ENCODE measurements around the gene IQGAP3. TPM values are rescaled to one million over a fixed set of nuclear protein-coding genes. Genes with fewer than 3 reads are reported as not detected.
"Not testable (repeated sequence)": the region's sequence is repeated elsewhere in the genome, so short reads cannot be mapped to it uniquely, and the experiment has no call there.

The IQGAP3 gene
- polyA plus RNA-seq, 6 donors from 2014 or later = not detected

DNA sequence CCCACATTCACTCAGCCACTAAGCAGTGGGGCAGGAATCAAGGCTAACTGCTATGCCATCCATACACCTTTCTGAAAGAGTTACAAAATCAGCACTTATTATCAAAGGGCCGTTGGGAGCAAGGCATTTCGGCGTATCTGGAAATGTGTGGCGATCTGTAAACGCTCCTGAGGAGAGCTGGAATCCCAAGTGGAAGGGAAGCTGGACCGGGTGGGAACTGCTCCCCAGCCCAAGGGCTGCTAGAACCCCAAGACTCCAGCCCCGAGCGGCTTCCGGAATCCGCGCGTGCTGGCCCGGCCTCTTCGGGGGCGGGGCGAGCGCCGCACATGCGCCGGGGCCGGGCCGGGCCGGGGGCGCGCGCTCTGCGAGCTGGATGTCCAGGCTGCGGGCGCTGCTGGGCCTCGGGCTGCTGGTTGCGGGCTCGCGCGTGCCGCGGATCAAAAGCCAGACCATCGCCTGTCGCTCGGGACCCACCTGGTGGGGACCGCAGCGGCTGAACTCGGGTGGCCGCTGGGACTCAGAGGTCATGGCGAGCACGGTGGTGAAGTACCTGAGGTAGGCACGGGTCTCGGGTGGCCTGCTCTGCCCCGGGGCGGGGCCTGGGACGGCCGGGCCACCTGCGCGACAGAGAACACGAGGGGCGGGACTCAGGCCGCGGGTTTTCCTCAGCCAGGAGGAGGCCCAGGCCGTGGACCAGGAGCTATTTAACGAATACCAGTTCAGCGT, 19.2 kb upstream of the IQGAP3 start, which contains the start of gene NAXE:
Gene NAXE (plus strand): TSS at position 345 of the 726 bp plus-strand sequence. CDS start 29 bp downstream, at position 374.
- no peaks in the 10 kb centered on the region for H3K27me3 Mint-ChIP-seq
- H3K9me3 Mint-ChIP-seq = no peaks in the 10 kb centered on the region
- H3K27ac Mint-ChIP-seq = peak within 1 kb of the TSS; percentile 47 to 97 (median 92)
- peak; percentile 92 to 96 for ATAC-seq (ENCODE audit: low read depth in 2 of 2)
- peaks cover 14 to 24% (median 19%) of the 10 kb centered on the region in 3 donors for H3K4me1 Mint-ChIP-seq
- peaks cover 0 to 14% of the 10 kb centered on the region in 2 donors for H3K36me3 Mint-ChIP-seq
- peak; percentile 72 for DNase-seq
- H3K4me3 Mint-ChIP-seq = peak within 1 kb of the TSS; percentile 72 to 94 (median 90)

- DNase-seq (no peak), ATAC-seq (ENCODE audit: low read depth in 2 of 2) (peak; percentile 3 to 9)
- Mint-ChIP-seq H3K27ac (peak overlapping the region; percentile 47 to 97 (median 92)), H3K27me3 (no peaks in the 10 kb centered on the region), H3K4me3 (peak overlapping the region; percentile 72 to 94 (median 90)), H3K9me3 (no peaks in the 10 kb centered on the region), H3K4me1 (peaks cover 14 to 24% (median 19%) of the 10 kb centered on the region in 3 donors), H3K36me3 (peaks cover 0 to 13% of the 10 kb centered on the region in 2 donors)
These were observed 18.7 kb upstream of the IQGAP3 start for GRCh38 chr1:156591181-156591431.

DNA sequence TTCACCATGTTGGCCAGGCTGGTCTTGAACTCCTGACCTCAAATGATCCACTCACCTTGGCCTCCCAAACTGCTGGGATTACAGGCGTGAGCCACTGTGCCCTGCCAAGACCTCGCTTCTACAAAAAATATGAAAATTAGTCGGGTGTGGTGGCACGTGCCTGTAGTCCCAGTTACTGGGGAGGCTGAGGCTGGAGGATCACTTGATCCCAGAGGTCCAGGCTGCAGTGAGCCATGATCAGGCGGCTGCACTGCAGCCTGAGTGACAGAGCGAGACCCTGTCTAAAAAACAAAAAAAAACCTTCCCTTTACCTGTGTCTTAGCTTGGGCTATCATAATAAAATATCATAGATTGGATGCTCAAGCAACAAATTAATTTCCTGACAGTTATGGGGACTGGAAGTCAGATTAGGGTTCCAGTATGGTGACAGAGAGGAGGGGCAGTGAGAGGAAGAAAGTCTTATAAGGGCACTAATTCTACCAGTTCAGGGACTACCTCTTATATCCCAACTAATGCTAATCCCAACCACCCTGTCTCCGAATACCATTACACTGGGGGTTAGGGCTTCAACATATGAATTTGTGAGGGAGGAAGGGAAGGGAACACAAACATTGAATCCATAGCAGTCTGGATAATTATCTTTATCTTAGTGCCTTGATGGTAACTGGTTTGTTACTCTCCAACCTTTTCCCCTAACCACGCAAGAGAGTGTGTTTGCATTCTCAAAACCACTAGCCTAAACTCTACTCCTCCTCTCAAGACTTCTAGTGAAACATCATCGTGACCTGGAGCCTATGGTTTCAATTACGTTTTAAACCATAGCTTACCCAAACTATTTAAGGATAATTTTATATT, 18.2 kb upstream of the IQGAP3 start:
- ATAC-seq (ENCODE audit: low read depth in 2 of 2) (no peak), DNase-seq (no peak)
- Mint-ChIP-seq H3K4me3 (peak overlapping the region in 7 of 8 donors; percentile 61 to 91 (median 90)), H3K27me3 (no peaks in the 10 kb centered on the region), H3K9me3 (no peaks in the 10 kb centered on the region), H3K36me3 (peaks cover 0 to 9% of the 10 kb centered on the region in 2 donors), H3K4me1 (peaks cover 14 to 25% (median 19%) of the 10 kb centered on the region in 3 donors), H3K27ac (peak overlapping the region in 3 of 6 donors; percentile 57 to 77 (median 69))

DNA sequence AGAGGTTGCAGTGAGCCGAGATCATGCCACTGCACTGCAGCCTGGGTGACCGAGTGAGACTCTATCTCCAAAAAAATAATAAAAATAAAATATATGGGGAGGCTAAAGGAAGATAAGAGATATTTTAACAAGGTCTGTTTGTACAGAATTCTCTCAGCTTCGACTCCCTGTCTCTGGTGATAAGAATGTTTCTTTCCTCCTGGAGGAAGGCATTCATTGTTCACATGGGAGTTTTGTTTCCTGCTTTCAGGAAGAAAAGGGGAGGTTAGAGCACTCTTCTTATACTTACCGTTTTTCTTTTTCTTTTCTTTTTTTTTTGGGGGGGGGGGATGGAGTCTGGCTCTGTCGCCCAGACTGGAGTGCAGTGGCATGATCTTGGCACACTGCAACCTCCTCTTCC, 17.2 kb upstream of the IQGAP3 start:
- ATAC-seq (ENCODE audit: low read depth in 2 of 2) = no peak
- no peaks in the 10 kb centered on the region for H3K27me3 Mint-ChIP-seq
- no peak for DNase-seq
- no peaks in the 10 kb centered on the region for H3K9me3 Mint-ChIP-seq
- H3K27ac Mint-ChIP-seq = no peak overlapping the region
- H3K4me1 Mint-ChIP-seq = peaks cover 10 to 27% (median 19%) of the 10 kb centered on the region in 3 donors
- no peaks in the 10 kb centered on the region for H3K36me3 Mint-ChIP-seq
- H3K4me3 Mint-ChIP-seq = no peak overlapping the region

DNA sequence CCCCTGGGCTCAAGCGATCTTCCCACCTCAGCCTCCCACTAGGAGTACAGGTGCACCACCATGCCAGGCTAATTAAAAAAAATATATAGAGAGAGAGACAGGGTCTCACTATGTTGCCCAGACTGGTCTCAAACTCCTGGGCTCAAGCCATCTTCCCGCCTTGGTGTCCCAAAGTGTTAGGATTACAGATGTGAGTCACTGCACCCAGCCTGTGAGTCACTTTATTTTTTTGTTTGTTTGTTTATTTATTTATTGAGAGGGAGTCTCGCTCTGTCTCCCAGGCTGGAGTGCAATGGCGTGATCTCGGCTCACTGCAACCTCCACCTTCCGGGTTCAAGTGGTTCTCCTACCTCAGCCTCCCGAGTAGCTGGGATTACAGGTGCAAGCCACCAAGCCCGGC, 15.6 kb upstream of the IQGAP3 start:
- not testable (repeated sequence) for DNase-seq; H3K27me3 Mint-ChIP-seq; H3K9me3 Mint-ChIP-seq; H3K27ac Mint-ChIP-seq; ATAC-seq (ENCODE audit: low read depth in 2 of 2); H3K36me3 Mint-ChIP-seq; H3K4me3 Mint-ChIP-seq
- peaks cover 21 to 39% (median 33%) of the 10 kb centered on the region in 3 donors for H3K4me1 Mint-ChIP-seq

DNA sequence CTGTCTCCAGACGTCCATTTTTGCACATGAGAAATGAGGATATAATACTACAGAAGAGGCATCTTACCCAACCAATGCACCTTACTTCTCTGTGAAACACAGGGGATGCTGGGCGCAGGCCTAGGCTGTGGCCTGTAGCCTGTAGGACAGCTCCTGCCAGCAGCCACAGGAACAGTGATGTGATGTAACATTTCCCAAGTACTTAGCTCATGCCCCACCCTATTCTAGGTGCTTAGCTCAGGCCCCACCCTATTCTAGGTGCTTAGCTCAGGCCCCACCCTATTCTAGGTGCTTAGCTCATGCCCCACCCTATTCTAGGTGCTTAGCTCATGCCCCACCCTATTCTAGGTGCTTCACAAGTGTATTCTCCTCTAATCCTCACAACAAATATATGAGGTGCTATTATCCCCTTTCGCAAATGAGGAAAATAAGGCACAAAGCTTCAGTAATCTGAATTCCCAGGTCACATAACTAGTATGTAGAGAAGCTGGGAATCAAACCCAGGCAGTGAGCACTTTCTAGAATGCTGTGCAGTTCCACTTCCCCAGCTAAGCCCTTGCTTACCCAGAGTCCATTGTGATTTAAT, 14.6 kb upstream of the IQGAP3 start:
- no peak overlapping the region for H3K27ac Mint-ChIP-seq

DNA sequence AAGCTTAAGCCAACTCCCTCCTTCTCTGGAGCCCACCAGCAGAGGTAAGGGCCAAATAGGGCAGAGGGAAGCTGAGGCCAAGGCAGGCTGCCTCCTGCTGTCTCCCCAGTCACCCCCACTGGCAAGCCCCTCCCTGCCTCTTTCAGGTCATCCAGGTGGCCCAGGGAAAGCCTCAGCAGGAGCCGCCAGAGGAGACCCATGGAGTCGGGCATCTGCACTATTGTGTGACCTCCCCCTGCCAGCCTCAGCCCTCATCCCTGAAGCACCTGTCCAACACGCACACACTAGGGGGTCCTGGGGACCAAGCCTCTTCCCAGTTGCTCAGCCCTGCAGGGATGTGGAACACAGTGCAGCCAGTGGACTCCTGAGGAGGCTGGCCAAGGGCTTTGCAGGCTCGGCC, 14.0 kb upstream of the IQGAP3 start:
- DNase-seq (no peak), ATAC-seq (ENCODE audit: low read depth in 2 of 2) (no peak)
- Mint-ChIP-seq H3K9me3 (no peaks in the 10 kb centered on the region), H3K36me3 (no peaks in the 10 kb centered on the region), H3K27me3 (no peaks in the 10 kb centered on the region), H3K27ac (no peak overlapping the region), H3K4me1 (peaks cover 28 to 45% (median 37%) of the 10 kb centered on the region in 3 donors), H3K4me3 (peak overlapping the region in 1 of 8 donors; percentile 15)

More for the DNA sequence above, 14.6 kb upstream of the IQGAP3 start:
- ATAC-seq (ENCODE audit: low read depth in 2 of 2) (no peak), DNase-seq (no peak)
- peak overlapping the region in 1 of 8 donors; percentile 18 for H3K4me3 Mint-ChIP-seq
- H3K9me3 Mint-ChIP-seq = no peaks in the 10 kb centered on the region
- H3K36me3 Mint-ChIP-seq = no peaks in the 10 kb centered on the region
- peaks cover 26 to 40% (median 33%) of the 10 kb centered on the region in 3 donors for H3K4me1 Mint-ChIP-seq
- H3K27me3 Mint-ChIP-seq = no peaks in the 10 kb centered on the region

GRCh38 chr1:156584813-156585212, 12.4 kb upstream of the IQGAP3 start:
- H3K9me3 Mint-ChIP-seq = no peaks in the 10 kb centered on the region
- H3K27me3 Mint-ChIP-seq = no peaks in the 10 kb centered on the region
- H3K27ac Mint-ChIP-seq = peak overlapping the region in 2 of 6 donors; percentile 19 to 82

DNA sequence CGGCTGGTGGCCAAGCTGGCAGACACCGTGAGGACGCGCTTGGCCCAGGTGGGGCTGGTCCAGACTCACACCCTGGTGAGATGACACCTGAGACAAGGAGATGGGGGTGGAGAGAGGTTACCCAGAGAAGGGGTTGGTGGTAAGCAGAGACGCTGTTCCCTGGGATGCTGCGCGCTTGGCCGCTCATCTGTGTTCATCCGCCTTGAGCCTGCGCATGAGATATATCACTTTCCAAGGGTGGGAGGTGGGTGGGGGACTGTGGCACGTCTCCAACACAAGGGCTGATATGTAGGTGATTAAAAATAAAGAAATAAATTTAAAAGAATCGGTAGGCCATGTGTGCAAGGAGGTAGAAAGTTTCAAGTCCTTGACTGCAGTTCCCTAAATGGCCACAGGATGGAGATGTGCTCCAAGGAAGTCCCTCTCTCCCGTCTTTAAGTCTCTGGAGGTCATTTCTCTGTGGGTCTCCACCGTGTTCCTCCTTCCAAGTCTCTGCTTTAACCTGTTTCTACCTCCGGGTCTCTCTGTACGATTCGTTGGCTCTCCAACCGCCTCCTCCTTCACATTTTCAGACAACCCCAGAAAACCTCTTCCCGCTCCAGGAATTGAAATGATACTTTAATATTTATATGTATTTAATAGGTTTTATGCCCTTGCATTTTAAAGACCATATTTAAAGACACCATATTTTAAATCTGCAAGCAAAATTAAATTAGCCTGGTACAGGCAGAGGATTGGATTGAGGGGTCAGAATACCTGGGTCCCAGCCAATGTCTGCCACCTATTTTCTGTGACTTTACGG, 11.7 kb upstream of the IQGAP3 start:
- ATAC-seq (ENCODE audit: low read depth in 2 of 2) = peak; percentile 8 to 39
- peak overlapping the region in 7 of 8 donors; percentile 56 to 99 (median 89) for H3K4me3 Mint-ChIP-seq
- H3K27ac Mint-ChIP-seq = peak overlapping the region; percentile 63 to 94 (median 86)

More at GRCh38 chr1:156584813-156585212, 12.4 kb upstream of the IQGAP3 start:
- H3K4me1 Mint-ChIP-seq = peaks cover 34 to 46% (median 37%) of the 10 kb centered on the region in 3 donors
- no peak for ATAC-seq (ENCODE audit: low read depth in 2 of 2)
- H3K4me3 Mint-ChIP-seq = peak overlapping the region in 1 of 8 donors; percentile 16
- DNase-seq = no peak
- no peaks in the 10 kb centered on the region for H3K36me3 Mint-ChIP-seq

GRCh38 chr1:156582388-156583017, 10.1 kb upstream of the IQGAP3 start:
- DNase-seq (peak; percentile 41), ATAC-seq (ENCODE audit: low read depth in 2 of 2) (peak; percentile 62 to 63)
- no peaks in the 10 kb centered on the region for H3K9me3 Mint-ChIP-seq
- peak overlapping the region; percentile 80 to 99 (median 96) for H3K4me3 Mint-ChIP-seq
- peak overlapping the region; percentile 87 to 99 (median 97) for H3K27ac Mint-ChIP-seq
- H3K27me3 Mint-ChIP-seq = no peaks in the 10 kb centered on the region
- H3K4me1 Mint-ChIP-seq = peaks cover 37 to 48% (median 38%) of the 10 kb centered on the region in 3 donors
- H3K36me3 Mint-ChIP-seq = no peaks in the 10 kb centered on the region

More for the DNA sequence above, 11.7 kb upstream of the IQGAP3 start:
- Mint-ChIP-seq H3K36me3 (no peaks in the 10 kb centered on the region), H3K9me3 (no peaks in the 10 kb centered on the region), H3K4me1 (peaks cover 34 to 46% (median 37%) of the 10 kb centered on the region in 3 donors), H3K27me3 (no peaks in the 10 kb centered on the region)
- DNase-seq = peak; percentile 70

GRCh38 chr1:156581661-156582387, 9.5 kb upstream of the IQGAP3 start:
- DNase-seq = peak; percentile 53
- no peaks in the 10 kb centered on the region for H3K36me3 Mint-ChIP-seq
- peak overlapping the region; percentile 80 to 99 (median 96) for H3K4me3 Mint-ChIP-seq
- peak; percentile 80 to 83 for ATAC-seq (ENCODE audit: low read depth in 2 of 2)
- peak overlapping the region; percentile 87 to 99 (median 97) for H3K27ac Mint-ChIP-seq
- H3K27me3 Mint-ChIP-seq = no peaks in the 10 kb centered on the region
- H3K4me1 Mint-ChIP-seq = peaks cover 37 to 48% (median 38%) of the 10 kb centered on the region in 3 donors
- no peaks in the 10 kb centered on the region for H3K9me3 Mint-ChIP-seq

GRCh38 chr1:156579472-156579871, 7.1 kb upstream of the IQGAP3 start, which contains the start of gene TTC24:
Gene TTC24, plus strand, starts transcription at chr1:156579723. Its CDS starts 1,642 bp downstream, at chr1:156581365.
- peak within 1 kb of the TSS in 2 of 6 donors; percentile 6 to 21 for H3K27ac Mint-ChIP-seq
- DNase-seq (no peak), ATAC-seq (ENCODE audit: low read depth in 2 of 2) (no peak)
- H3K27me3 Mint-ChIP-seq = peaks cover 5 to 8% (median 8%) of the 10 kb centered on the region in 3 donors
- no peaks in the 10 kb centered on the region for H3K9me3 Mint-ChIP-seq
- H3K4me3 Mint-ChIP-seq = peak within 1 kb of the TSS in 1 of 8 donors; percentile 20
- peaks cover 33 to 40% (median 37%) of the 10 kb centered on the region in 3 donors for H3K4me1 Mint-ChIP-seq
- no peaks in the 10 kb centered on the region for H3K36me3 Mint-ChIP-seq
